A172 (cell line): Measurements from ENCODE around the gene NNMT. TPM values are rescaled to one million over a fixed set of nuclear protein-coding genes. Genes with fewer than 3 reads are reported as not detected.

Source experiments
- DNase-seq: peaks from one replicate; pipeline ENCODE4 v3.0.0-alpha.2; 2015; ENCODE audit warnings: low spot score
- total RNA-seq: library from RNA; depleted of rRNA; stranded (reverse); fragments of >200 nt; shearing (Covaris generic); gene quantifications from 2 replicates; pipeline ENCODE4 v1.2.3, GENCODE V29; 2014

Gene NNMT
- total RNA-seq, 1 experiment from 2014 or later, result 109 TPM

- no peak for DNase-seq
These were observed 11.3 kb upstream of the NNMT start for GRCh38 chr11:114284914-114285313.

- DNase-seq, result peak; percentile 38
These were observed 10.6 kb upstream of the NNMT start for GRCh38 chr11:114285599-114285998.

GRCh38 chr11:114286229-114286628 is 10.0 kb upstream of the NNMT start:
- no peak for DNase-seq

GRCh38 chr11:114287154-114287553 is 9.0 kb upstream of the NNMT start:
- DNase-seq, result no peak

- DNase-seq, result no peak
These were observed 8.1 kb upstream of the NNMT start for GRCh38 chr11:114288136-114288535.

- DNase-seq, result no peak
These were observed 6.4 kb upstream of the NNMT start for GRCh38 chr11:114289779-114290178.

- DNase-seq, result no peak
These were observed 5.5 kb upstream of the NNMT start for GRCh38 chr11:114290503-114291235.

GRCh38 chr11:114291381-114291780 is 4.8 kb upstream of the NNMT start:
- peak; percentile 81 for DNase-seq

- peak; percentile 72 for DNase-seq
These were observed 4.1 kb upstream of the NNMT start for GRCh38 chr11:114291842-114292680.

- DNase-seq, result no peak
These were observed 2.9 kb upstream of the NNMT start for GRCh38 chr11:114293201-114293711.

- DNase-seq, result peak; percentile 29
These were observed 590 bp downstream of the NNMT start for GRCh38 chr11:114296605-114297372.

- DNase-seq, result no peak
These were observed 1.9 kb downstream of the NNMT start for GRCh38 chr11:114297806-114298709.

- no peak for DNase-seq
These were observed 2.5 kb downstream of the NNMT start for GRCh38 chr11:114298710-114299109.

GRCh38 chr11:114301088-114301487 is 4.9 kb downstream of the NNMT start:
- DNase-seq, result no peak

GRCh38 chr11:114301927-114302326 is 5.7 kb downstream of the NNMT start:
- no peak for DNase-seq

GRCh38 chr11:114302663-114303062 is 6.5 kb downstream of the NNMT start:
- no peak for DNase-seq

GRCh38 chr11:114304065-114304464 is 7.9 kb downstream of the NNMT start:
- no peak for DNase-seq

GRCh38 chr11:114304969-114305368 is 8.8 kb downstream of the NNMT start:
- no peak for DNase-seq

GRCh38 chr11:114307524-114308203 is 11.5 kb downstream of the NNMT start:
- peak; percentile 76 for DNase-seq

- DNase-seq, result no peak
These were observed 12.5 kb downstream of the NNMT start for GRCh38 chr11:114308689-114309089.
